ENCODE measurements around the gene NDUFV1.
"Not testable (repeated sequence)": the region's sequence is repeated elsewhere in the genome, so short reads cannot be mapped to it uniquely, and the experiment has no call there.

NDUFV1 gene

DNA sequence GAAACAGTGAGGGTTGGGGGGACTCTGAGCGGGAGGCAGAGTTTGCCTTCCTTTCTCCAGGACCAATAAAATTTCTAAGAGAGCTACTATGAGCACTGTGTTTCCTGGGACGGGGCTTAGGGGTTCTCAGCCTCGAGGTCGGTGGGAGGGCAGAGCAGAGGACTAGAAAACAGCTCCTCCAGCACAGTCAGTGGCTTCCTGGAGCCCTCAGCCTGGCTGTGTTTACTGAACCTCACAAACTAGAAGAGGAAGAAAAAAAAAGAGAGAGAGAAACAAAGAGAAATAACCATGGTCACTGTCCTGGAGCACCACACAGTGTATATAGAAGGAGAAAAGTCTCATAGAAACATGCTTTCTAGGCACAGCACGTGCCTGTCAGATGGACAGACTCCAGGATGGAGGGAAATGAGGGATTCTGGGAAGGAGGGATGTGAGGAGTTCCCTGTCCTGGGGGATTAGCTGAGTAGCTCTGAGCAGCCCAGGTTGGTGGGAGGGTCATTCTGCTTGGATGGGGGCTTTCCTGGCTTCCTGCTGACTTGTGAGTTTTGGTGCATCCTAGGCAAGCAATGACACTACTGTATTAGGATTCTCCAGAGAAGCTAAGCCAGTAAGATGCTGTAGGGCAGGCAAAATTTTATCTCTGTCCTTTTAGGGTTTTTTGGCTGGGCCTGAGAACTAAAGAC is 20.0 kb upstream of the NDUFV1 start:
- no peak for DNase-seq

DNA sequence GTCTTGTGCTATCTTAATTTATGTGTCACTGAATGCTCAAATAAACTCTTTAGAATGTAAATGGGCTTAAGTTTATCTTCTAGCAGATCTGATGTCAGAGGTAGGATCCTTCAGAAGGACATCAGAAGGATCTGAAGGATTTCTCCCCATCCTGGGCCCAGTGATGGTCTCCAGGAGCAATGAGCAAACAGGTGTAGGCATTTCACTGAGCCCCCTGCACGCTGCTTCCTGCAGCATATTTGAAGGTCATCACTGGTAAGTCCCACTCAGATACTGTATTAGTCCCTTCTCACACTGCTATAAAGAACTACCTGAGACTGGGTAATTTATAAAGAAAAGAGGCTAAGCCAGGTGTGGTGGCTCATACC is 18.6 kb upstream of the NDUFV1 start:
- no peak for DNase-seq

DNA sequence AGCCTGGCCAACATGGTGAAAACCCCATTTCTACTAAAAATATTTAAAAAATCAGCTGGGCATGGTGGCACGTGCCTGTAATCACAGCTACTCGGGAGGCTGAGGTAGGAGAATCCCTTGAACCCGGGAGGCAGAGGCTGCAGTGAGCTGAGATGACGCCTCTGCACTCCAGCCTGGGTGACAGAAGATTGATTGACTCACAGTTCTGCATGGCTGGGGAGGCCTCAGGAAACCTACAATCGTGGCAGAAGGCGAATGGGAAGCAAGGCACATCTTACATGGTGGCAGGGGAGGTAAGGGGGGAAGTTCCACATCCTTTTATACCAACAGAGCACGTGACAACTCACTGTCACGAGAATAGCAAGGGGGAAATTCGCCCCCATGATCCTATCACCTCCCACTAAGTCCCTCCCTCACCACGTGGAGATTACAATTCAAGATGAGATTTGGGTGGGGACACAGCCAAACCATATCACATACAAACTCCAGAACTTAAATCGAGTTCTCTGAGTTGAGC is 17.8 kb upstream of the NDUFV1 start:
- not testable (repeated sequence) for DNase-seq

DNA sequence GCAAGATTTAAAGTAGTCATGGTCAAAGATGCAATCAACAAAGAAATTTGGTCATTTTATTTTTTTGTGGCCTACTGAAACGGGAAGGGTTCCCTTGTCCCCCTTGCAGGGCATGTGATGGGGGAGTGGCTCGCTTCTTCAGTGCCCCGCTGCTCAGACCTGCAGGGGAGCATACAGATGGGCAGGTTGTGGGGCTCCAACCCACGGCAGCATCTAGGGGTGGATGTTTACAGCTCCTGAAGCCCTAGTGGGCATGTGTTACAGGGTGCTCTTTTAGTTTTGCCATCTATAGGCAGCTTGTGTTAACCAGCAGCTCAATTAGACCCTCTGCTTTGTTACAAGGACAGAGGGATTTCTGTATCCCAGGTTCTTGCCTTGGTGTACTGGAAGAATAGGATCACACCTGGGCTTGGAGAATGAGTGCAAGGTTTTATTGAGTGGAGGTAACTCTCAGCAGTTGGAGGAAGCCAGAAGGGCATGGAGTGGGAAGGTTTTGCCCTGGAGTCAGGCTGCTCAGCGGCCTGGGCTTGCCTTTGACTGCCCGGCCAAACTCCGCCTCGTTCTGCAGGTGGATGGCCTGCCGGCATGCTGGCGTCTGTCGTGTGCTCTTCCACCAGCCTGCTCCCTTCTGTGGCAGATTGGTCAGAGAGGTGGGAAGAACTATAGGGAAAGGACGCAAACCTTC is 13.7 kb upstream of the NDUFV1 start:
- no peak for DNase-seq

DNA sequence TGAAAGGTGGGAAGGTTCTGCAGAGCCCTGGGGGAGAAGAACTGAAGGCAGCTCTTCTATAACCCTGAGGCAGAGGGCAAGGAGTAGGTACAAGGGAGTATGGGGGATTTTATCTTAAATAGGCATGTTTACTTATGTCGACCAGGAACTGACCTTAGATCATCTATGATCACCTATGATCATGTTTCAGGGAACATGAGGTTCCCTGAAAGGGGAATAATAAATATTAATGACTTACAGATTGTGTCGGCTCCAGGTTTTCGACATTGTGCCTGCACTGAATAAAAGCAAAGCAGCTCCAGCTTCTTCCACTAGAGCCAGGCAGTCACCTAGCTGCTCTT is 13.2 kb upstream of the NDUFV1 start:
- DNase-seq: no peak

DNA sequence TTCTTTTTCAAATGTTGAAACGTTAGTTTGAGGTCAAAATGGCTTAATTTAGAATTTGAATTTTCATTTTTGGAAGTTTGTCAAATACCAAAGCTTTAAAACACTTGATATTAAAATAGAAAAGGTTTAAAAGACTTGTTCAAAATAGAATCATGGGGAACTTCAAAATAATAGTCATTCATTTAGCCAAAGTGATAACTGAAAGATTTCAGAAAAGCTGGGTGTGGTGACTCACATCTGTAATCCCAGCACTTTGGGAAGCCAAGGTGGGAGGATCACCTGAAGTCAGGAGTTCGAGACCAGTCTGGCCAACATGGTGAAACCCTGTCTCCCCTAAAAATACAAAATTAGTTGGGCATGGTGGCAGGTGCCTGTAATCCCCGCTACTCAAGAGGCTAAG is 12.3 kb upstream of the NDUFV1 start:
- no peak for DNase-seq

DNA sequence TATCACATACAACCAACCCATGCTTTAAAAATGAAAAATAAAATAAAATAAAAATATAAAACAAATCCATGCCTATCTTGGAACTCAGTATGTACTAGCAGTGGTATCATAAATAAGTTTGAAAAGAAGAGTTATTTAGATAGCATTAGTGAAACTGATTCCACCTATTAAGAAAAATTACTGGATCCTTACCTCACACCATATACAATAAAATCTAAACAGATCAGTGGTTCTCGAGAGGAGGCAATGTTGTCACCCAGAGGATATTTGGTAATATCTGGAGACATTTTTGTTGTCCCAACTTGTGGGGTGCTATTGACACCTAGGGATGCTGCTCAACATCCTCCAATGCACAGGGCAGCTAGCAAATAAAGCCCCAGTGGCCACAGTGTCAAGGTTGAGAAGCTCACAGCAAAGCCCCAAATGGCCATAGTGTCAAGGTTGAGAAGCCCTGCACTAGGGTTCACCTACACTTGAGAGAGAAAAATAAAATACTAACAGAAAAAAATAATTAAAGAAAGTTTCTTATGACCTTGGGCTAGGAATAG is 9.9 kb upstream of the NDUFV1 start:
- DNase-seq: no peak

DNA sequence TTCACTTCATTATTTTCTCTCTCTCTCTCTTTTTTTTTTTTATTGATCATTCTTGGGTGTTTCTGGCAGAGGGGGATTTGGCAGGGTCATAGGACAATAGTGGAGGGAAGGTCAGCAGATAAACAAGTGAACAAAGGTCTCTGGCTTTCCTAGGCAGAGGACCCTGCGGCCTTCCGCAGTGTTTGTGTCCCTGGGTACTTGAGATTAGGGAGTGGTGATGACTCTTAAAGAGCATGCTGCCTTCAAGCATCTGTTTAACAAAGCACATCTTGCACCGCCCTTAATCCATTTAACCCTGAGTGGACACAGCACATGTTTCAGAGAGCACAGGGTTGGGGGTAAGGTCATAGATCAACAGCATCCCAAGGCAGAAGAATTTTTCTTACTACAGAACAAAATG is 9.3 kb upstream of the NDUFV1 start:
- DNase-seq: not testable (repeated sequence)

DNA sequence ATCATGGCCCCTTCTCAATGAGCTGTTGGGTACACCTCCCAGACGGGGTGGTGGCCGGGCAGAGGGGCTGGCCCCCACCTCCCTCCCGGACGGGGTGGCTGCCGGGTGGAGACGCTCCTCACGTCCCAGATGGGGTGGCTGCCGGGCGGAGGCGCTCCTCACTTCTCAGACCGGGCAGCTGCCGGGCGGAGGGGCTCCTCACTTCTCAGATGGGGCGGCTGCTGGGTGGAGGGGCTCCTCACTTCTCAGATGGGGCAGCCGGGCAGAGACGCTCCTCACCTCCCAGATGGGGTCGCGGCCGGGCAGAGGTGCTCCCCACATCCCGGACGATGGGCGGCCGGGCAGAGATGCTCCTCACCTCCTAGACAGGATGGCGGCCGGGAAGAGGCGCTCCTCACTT is 8.8 kb upstream of the NDUFV1 start:
- not testable (repeated sequence) for DNase-seq

DNA sequence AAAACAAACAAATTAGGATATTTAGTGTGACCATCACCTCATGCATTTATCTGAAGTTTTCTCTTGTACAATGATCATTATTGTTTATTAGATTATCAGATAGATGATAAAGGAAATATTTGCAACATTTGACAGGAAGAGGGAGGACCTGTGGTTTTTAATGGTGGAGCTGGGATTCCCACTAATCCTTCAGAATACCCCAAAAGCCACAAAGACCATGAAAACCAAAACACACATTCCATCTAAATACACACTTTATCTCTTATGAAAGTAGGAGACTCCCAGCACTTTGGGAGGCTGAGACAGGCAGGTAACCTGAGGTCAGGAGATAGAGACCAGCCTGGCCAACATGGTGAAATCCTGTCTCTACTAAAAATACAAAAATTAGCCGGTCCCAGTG is 7.6 kb upstream of the NDUFV1 start:
- no peak for DNase-seq

DNA sequence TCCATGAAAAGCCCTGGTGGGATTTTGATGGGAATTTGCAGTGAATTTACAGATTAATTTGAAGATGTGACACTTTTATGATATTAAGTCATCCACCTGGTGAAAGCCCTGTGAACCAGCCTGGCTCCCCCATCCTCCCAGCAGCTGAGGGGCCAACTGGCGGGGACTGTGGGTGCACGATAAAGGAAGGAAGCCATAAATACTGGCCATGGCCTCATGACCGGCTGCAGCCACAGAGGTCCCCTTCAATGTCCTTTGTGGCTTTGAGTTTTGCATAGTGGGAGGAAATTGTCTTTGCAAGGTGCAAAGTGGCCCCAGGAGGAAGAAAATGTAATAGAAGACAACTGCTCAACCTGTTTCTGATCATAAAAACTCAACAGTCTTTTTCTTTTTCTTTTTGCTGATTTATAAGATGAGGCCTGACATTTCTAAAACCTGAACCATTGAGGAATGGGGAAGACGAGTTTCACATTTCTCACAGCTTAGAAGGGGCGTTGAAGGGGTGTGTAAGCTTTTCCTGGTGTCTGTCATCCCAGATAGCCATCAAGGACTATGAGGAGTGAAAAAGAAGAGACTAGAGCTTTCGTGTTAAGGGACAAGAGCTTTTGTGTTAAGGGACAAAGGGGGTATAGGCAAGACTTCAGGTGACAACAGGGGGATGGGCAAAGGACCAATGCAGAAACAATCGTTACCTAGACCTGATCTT is 6.3 kb upstream of the NDUFV1 start:
- no peak for DNase-seq

DNA sequence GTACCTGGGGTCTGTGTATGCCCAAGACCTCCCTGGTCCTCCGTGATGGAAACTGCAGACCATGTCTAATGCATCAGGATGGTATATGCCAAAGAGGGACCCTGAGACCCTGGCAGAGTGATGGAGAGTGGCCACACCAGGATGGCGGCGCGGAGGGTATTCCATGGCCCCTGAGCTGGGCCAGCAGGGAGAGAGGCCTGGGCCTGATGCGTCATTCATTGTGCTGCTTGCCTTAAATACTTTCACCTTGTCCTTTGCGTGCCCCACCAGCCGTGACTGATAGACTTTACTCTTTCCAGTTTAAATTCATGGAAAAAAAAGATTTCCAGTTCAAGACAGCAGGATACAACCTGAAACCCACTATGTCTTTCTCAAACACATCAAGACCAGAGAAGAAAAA is 5.6 kb upstream of the NDUFV1 start:
- DNase-seq: no peak

DNA sequence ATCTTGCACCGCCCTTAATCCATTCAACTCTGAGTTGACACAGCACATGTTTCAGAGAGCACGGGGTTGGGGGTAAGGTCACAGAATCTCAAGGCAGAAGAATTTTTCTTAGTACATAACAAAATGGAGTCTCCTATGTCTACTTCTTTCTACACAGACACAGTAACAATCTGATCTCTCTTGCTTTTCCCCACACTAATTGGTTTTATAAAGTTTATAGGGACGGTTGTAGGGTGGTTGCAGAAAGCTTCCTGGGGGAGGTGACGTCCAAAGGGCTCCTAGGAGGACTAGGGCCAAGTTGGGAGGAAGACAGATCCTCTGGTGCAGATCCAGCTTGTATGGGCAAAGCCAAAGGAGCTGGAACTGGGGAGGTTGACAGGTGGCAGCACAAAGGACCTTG is 2.6 kb upstream of the NDUFV1 start:
- DNase-seq: not testable (repeated sequence)

DNA sequence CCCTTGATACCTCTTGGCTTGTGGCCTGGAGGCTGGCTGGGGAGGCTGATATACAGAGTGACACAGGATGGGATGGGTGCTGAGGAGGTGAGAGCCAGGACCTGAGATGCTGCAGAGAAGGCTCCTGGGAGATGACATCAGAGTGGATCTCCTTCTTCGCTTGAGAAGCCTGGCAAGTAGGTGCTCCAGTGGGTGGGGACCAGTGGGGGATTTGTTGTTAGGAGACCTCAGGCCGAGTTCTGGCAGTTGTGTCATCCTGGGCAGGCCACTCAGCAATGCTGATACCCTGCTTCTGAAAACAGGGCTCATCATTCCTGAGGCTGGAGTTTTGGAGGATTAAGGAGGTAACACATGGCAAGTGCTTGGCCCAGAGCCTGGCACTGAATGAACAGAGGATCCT is 1.9 kb upstream of the NDUFV1 start:
- DNase-seq: no peak

DNA sequence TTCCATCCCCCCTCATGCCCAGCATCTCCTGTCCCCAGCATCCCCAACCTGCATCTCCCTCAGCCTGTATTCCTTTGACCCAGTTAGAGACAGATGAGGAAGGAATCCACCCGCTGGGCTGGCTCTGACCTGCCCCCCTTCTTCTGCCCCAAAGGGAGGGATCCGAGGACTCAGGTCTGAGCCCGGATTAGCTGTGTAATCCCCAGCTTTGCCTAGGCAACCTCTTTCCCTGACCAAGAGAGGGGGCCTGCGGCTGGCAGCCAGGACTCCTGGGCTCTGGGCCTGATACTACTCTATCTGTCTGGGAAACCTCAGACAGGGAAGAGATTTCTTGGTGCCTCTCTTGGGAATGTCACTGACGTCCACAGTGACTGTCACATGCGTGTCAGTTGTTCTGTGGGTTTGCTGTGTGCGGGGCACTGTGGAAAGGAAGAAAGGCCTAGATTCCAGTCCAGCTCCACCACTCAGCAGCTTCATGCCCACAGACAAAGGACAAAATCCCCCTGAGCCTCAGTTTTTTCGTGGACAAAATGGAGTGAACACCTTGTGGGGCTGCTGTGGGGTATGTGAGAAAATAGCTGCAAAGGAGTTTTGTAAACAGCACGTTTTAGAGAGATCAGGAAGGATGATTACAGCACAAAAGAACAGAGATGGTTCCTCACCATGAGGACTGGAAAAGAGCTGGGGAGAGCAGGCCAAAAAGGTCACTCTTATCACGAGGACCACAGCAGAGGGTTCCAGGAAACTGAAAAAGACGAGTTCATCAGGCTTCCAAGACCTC is 1.3 kb upstream of the NDUFV1 start:
- DNase-seq: no peak

DNA sequence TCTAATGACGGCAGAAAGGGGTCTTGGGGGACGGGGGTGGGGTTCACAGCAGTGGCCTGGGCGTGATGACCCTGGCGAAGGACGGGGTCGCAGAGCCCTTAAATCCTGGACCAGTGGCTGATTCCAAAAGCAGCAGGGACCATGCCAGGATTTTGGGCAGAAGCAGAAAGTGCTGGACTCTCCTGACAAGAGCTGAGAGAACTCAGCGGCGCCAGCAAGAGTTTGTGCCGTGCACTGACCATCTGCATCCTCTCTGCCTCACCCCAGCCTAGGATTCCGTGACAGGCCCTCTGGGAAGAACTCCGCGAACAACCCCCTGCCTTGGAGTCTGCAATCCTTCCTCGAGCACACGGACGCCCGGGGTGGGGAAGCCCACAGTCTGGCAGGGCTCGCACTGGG is 644 bp upstream of the NDUFV1 start:
- DNase-seq: no peak

DNA sequence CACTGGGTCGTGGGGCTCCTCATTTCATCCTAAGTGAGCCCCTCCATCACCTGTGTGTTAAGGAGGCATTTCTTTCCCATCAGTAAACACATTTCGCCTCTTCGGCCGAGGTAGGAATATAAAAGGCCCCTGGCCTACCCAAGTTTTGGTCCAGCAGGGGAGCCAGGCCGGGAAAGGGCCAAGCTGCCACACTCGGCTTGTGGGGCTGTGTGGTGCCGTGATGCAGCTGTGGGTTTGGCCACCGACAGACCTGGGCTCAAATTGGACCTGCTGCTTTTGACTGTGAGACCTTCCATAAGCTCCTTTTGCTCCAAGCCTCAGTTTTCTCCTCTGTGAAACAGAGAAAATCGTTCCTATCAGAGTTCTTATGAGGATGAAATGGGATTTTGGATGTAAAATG is 771 bp downstream of the NDUFV1 start:
- no peak for DNase-seq

DNA sequence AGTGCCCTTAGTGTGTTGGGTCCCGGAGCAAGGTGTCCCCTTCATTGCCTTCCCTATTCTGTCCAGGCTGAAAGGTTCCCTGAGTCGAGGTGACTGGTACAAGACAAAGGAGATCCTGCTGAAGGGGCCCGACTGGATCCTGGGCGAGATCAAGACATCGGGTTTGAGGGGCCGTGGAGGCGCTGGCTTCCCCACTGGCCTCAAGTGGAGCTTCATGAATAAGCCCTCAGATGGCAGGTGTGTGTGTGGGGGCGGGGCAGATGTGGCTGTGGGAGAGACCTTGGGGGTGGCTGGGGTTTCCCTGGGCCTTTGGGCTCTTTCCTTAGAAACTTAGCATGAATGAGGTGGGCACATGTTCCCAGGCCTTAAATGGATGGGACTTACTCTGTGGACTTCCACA is 1.8 kb downstream of the NDUFV1 start:
- DNase-seq: no peak

DNA sequence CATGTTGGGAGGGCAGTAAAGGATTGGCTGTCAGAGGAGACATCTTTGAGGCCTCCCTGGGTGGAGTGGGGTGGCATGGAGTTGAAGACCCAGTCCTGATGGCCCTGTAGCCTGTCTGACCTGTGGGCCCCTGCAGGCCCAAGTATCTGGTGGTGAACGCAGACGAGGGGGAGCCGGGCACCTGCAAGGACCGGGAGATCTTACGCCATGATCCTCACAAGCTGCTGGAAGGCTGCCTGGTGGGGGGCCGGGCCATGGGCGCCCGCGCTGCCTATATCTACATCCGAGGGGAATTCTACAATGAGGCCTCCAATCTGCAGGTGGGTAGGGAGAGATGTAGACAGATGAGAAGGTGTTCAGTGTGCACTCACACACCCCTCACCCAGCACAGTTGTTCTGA is 2.6 kb downstream of the NDUFV1 start:
- DNase-seq: no peak

DNA sequence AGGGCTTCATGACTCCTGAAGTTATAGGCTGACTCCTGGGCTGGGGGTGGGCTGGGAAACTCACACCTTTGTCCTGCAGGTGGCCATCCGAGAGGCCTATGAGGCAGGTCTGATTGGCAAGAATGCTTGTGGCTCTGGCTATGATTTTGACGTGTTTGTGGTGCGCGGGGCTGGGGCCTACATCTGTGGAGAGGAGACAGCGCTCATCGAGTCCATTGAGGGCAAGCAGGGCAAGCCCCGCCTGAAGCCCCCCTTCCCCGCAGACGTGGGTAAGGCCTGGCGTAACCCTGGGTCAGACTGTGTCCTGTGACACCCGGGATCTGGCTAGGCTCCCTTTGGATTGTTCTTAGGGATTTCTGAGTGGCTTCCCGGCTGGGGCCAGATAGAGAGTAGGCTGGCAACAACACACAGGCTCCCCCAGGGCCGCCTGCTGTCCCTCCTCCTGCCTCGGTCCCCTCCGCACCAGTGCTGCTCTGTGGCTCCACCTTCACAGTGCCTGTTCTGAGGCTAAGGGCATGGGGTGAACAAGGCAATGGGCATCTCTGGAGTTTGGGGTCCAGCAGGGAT is 3.6 kb downstream of the NDUFV1 start:
- DNase-seq: no peak

DNA sequence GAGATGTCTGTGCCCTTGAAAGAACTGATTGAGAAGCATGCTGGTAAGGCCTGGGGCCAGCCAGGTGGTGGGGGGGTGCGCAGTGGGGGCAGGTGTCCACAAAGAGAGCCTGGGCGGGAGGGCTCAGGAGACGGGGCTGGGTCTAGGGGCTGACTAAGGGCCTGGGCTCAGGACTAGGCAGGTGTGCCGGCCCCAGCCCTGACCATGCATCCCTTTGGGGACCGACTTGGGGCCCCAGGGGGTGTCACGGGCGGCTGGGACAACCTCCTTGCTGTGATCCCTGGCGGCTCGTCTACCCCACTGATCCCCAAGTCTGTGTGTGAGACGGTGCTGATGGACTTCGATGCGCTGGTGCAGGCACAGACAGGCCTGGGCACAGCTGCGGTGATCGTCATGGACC is 4.4 kb downstream of the NDUFV1 start:
- DNase-seq: no peak

DNA sequence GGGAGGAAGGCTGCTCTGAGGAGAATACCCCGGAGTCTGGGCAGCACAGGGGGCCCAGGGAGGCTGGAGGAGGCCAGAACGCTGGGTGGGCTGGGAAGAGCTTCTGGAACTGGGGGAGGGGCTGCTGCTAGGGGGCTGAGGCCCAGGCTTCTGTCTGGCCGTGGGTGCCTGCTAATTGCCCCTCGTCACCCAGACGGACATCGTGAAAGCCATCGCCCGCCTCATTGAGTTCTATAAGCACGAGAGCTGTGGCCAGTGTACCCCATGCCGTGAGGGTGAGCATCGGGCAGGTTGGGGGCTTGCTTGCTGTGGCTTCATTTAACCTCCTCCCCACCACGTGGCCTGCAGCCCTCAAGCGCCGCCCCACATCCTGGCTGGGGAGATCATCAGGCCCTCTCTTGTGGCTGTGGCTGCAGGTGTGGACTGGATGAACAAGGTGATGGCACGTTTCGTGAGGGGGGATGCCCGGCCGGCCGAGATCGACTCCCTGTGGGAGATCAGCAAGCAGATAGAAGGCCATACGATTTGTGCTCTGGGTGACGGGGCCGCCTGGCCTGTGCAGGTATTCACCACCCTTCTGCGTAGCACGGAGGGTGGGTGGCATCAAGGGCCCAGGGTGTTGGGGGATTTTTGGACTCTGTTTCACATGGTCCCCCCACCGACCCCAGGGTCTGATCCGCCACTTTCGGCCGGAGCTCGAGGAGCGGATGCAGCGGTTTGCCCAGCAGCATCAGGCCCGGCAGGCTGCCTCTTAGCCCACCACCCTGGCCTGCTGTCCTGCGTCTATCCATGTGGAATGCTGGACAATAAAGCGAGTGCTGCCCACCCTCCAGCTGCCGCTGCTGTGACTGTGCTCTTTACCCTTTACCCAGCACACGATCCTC is 5.2 kb downstream of the NDUFV1 start:
- DNase-seq: no peak

All from DMS79 treated with DMSO at 0.1 percent for 48 hours (cell line).